Measurements from ENCODE around the gene ZIC1.

- TF ChIP-seq CTCF (conservative IDR thresholded peaks at IDR 0.05; ENCODE audit: low read length) (no peak), EZH2phosphoT487 (IDR thresholded peaks at IDR 0.05; ENCODE audit: borderline replicate concordance, low read depth, low read length) (no peak)
Observed at GRCh38 chr3:147410116-147410525, 956 bp downstream of the ZIC1 start.
